Measurements from ENCODE around the gene KCNA2. TPM values are rescaled to one million over a fixed set of nuclear protein-coding genes. Genes with fewer than 3 reads are reported as not detected.
A peak's percentile ranks its signal among the peaks of the same experiment; 100 is the strongest.

The KCNA2 gene
- total RNA-seq, 4 donors from 2014 or later = 0.04 to 2.0 (median 0.67) TPM

- Histone ChIP-seq H3K27me3 (peaks cover 0 to 17% (median 0%) of the 10 kb centered on the region in 4 donors), H3K9me3 (no peaks in the 10 kb centered on the region), H3K4me3 (no peak overlapping the region), H3K27ac (no peak overlapping the region), H3K36me3 (no peaks in the 10 kb centered on the region), H3K4me1 (peaks cover 0 to 12% (median 4%) of the 10 kb centered on the region in 3 donors)
- DNase-seq = no peak
- TF ChIP-seq POLR2A (IDR thresholded peaks at IDR 0.05) = no peak
- TF ChIP-seq, protein P1, sequence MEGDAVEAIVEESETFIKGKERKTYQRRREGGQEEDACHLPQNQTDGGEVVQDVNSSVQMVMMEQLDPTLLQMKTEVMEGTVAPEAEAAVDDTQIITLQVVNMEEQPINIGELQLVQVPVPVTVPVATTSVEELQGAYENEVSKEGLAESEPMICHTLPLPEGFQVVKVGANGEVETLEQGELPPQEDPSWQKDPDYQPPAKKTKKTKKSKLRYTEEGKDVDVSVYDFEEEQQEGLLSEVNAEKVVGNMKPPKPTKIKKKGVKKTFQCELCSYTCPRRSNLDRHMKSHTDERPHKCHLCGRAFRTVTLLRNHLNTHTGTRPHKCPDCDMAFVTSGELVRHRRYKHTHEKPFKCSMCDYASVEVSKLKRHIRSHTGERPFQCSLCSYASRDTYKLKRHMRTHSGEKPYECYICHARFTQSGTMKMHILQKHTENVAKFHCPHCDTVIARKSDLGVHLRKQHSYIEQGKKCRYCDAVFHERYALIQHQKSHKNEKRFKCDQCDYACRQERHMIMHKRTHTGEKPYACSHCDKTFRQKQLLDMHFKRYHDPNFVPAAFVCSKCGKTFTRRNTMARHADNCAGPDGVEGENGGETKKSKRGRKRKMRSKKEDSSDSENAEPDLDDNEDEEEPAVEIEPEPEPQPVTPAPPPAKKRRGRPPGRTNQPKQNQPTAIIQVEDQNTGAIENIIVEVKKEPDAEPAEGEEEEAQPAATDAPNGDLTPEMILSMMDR (IDR thresholded peaks at IDR 0.05) = no peak
- intact Hi-C loops (cut with DNase I) = no loop called here
- WGBS, 2 donors = 89 to 93% methylated on average over 1 to 4 of the region's 8 CpGs
Observed at GRCh38 chr1:110584045-110584444, 22.1 kb downstream of the KCNA2 start.

DNA sequence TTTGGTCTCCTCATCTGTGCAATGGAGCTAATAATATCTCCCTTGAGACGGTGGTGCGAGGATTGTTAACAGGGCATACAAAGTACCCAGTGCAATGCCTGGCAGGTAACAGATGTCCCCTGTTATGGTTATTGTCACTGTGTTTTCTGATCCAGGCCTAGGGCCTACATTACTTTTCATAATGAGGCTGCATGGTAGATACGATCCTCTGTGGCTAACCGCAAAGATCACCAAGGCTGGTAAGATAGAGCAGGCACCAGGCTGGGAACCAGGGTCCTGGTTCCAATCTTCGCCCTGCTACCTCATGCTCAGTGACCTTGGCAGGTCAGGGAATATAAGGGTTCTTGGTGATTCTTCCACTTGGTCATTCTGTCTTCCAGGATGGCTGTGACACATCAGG lies 22.7 kb downstream of the KCNA2 start:
- WGBS, 2 donors = 96 to 100% methylated on average over 2 to 4 of the region's 5 CpGs
- intact Hi-C loops (cut with DNase I) = no loop called here
- no peaks in the 10 kb centered on the region for H3K9me3 ChIP-seq
- peaks cover 0 to 17% (median 0%) of the 10 kb centered on the region in 4 donors for H3K27me3 ChIP-seq
- H3K36me3 ChIP-seq = no peaks in the 10 kb centered on the region
- H3K27ac ChIP-seq = no peak overlapping the region
- peaks cover 0 to 12% (median 4%) of the 10 kb centered on the region in 3 donors for H3K4me1 ChIP-seq
- no peak for DNase-seq
- H3K4me3 ChIP-seq = no peak overlapping the region
- no peak for TF ChIP-seq POLR2A (IDR thresholded peaks at IDR 0.05)

GRCh38 chr1:110582378-110582777 lies 23.8 kb downstream of the KCNA2 start:
- no peaks in the 10 kb centered on the region for H3K36me3 ChIP-seq
- 25 to 48% methylated on average over 3 to 4 of the region's 4 CpGs for WGBS, 2 donors
- H3K27me3 ChIP-seq = peaks cover 0 to 8% (median 0%) of the 10 kb centered on the region in 4 donors
- no peaks in the 10 kb centered on the region for H3K9me3 ChIP-seq
- no peak for DNase-seq
- intact Hi-C loops (cut with DNase I) = no loop called here
- H3K4me3 ChIP-seq = no peak overlapping the region
- peak overlapping the region in 2 of 4 donors; percentile 24 to 39 for H3K27ac ChIP-seq
- TF ChIP-seq, protein P1 (IDR thresholded peaks at IDR 0.05) = no peak
- no peak for TF ChIP-seq POLR2A (IDR thresholded peaks at IDR 0.05)
- H3K4me1 ChIP-seq = peaks cover 0 to 12% (median 4%) of the 10 kb centered on the region in 3 donors

DNA sequence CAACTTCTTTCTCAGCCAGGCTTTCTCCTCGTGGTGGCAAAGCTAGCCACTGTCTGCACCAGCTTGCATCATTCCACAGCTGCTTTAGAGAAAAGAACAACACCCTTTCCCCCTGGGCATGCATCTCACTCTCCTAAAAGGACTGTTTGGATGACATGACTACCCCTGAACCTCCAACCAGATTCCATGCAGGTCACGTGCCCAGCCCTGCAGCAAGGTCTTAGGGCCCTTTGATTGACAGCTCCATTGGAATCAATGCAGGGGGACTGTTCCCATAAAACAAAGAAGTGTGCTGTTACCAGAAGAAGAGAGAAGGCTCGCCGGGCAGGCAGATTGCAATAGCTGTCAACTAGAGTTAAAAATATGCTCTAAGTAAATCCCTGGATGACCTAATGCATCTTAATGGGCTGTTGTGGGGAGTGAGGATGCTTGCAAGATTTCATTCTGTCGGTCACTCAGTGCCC lies 24.4 kb downstream of the KCNA2 start:
- Histone ChIP-seq H3K27me3 (peaks cover 0 to 8% (median 0%) of the 10 kb centered on the region in 4 donors), H3K9me3 (no peaks in the 10 kb centered on the region), H3K4me3 (no peak overlapping the region), H3K27ac (peak overlapping the region in 2 of 4 donors; percentile 24 to 39), H3K36me3 (no peaks in the 10 kb centered on the region), H3K4me1 (peaks cover 0 to 12% (median 4%) of the 10 kb centered on the region in 3 donors)
- 24 to 33% methylated on average over 4 to 5 of the region's 5 CpGs for WGBS, 2 donors
- DNase-seq = no peak
- TF ChIP-seq, protein P1 (IDR thresholded peaks at IDR 0.05) = no peak
- TF ChIP-seq POLR2A (IDR thresholded peaks at IDR 0.05) = no peak
- intact Hi-C loops (cut with DNase I) = no loop called here

DNA sequence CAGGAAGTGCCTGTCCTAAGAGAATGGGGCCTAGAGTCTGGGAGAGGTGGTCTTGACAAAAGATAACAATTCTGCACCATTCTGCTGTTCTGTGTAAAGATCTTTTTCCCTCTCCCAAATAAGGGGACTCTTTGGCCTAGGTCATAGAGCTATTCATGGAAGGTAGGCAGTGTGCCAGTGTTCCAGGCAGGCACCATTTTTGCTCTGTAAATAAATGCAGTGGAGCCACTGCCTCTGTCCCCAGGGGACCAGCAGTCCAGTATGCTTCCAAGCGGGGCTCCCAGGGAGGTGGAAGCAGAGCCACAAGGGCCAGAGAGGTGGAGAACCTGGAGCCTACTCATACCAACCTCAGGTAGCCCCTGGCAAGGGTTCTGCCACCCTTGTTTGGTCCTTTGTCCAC lies 25.9 kb downstream of the KCNA2 start:
- Histone ChIP-seq H3K27ac (no peak overlapping the region), H3K36me3 (no peaks in the 10 kb centered on the region), H3K9me3 (no peaks in the 10 kb centered on the region), H3K27me3 (peaks cover 0 to 8% (median 0%) of the 10 kb centered on the region in 4 donors), H3K4me1 (peaks cover 0 to 12% (median 4%) of the 10 kb centered on the region in 3 donors), H3K4me3 (no peak overlapping the region)
- no CpG with 5 or more reads among the region's 1 CpG for WGBS, 2 donors
- TF ChIP-seq, protein P1 (IDR thresholded peaks at IDR 0.05) = no peak
- TF ChIP-seq POLR2A (IDR thresholded peaks at IDR 0.05) = no peak
- no peak for DNase-seq
- intact Hi-C loops (cut with DNase I) = no loop called here

DNA sequence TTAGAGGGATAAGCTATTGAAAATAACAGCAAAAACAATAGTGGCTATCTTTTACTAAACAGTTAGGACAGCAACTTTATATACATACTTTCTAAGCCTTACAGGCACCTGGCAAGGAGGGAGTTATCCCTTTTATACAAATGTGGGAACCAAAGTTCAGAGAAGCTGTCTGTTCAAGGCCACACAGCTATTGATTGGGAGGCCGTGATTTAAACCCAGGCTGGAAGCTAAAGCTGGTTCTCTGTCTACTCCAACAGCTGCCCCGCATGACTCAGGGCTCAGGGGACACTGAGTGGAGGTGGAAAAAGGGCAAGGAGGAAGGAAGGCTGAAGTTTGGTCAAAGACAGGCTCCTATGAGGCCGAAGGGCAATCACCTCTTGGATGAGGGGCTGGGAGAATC lies 26.7 kb downstream of the KCNA2 start:
- intact Hi-C loops (cut with DNase I) = no loop called here
- DNase-seq = no peak
- 84 to 90% methylated on average over 3 of the region's 3 CpGs for WGBS, 2 donors
- Histone ChIP-seq H3K27ac (no peak overlapping the region), H3K36me3 (no peaks in the 10 kb centered on the region), H3K27me3 (peaks cover 0 to 8% (median 0%) of the 10 kb centered on the region in 4 donors), H3K4me3 (no peak overlapping the region), H3K4me1 (peaks cover 0 to 12% (median 4%) of the 10 kb centered on the region in 3 donors), H3K9me3 (no peaks in the 10 kb centered on the region)
- TF ChIP-seq POLR2A (IDR thresholded peaks at IDR 0.05) = no peak
- TF ChIP-seq, protein P1 (IDR thresholded peaks at IDR 0.05) = no peak

Data from esophagus squamous epithelium (tissue), 5 donors.